Activated naive CD4-positive, alpha-beta T cell (primary cell): ENCODE measurements around the gene NPY4R.
"Not testable (repeated sequence)": the region's sequence is repeated elsewhere in the genome, so short reads cannot be mapped to it uniquely, and the experiment has no call there.

ENCODE experiments used
- DNase-seq, 4 experiments: peaks; one replicate each; lab custom pipeline; 2025; lab: John Stamatoyannopoulos, UW

Gene NPY4R

GRCh38 chr10:46455992-46456391, 9.8 kb downstream of the NPY4R start:
- DNase-seq = not testable (repeated sequence)

- not testable (repeated sequence) for DNase-seq
These were observed 14.4 kb downstream of the NPY4R start for GRCh38 chr10:46451365-46451764.

- not testable (repeated sequence) for DNase-seq
These were observed 14.9 kb downstream of the NPY4R start for GRCh38 chr10:46450829-46451228.

- not testable (repeated sequence) for DNase-seq
These were observed 18.3 kb downstream of the NPY4R start for GRCh38 chr10:46447439-46447838.

- not testable (repeated sequence) for DNase-seq
These were observed 20.2 kb downstream of the NPY4R start for GRCh38 chr10:46445389-46446122.

- not testable (repeated sequence) for DNase-seq
These were observed 22.3 kb downstream of the NPY4R start for GRCh38 chr10:46443422-46443821.

- DNase-seq = not testable (repeated sequence)
These were observed 23.0 kb downstream of the NPY4R start for GRCh38 chr10:46442706-46443275.

- DNase-seq = not testable (repeated sequence)
These were observed 23.9 kb downstream of the NPY4R start for GRCh38 chr10:46441837-46442278.

GRCh38 chr10:46440942-46441341, 24.8 kb downstream of the NPY4R start:
- DNase-seq = not testable (repeated sequence)

GRCh38 chr10:46423550-46423949, 42.2 kb downstream of the NPY4R start:
- DNase-seq = not testable (repeated sequence)

- not testable (repeated sequence) for DNase-seq
These were observed 46.0 kb downstream of the NPY4R start for GRCh38 chr10:46419570-46420379.

GRCh38 chr10:46418283-46418682, 47.5 kb downstream of the NPY4R start:
- not testable (repeated sequence) for DNase-seq

GRCh38 chr10:46415291-46415690, 50.5 kb downstream of the NPY4R start:
- not testable (repeated sequence) for DNase-seq

- not testable (repeated sequence) for DNase-seq
These were observed 53.1 kb downstream of the NPY4R start for GRCh38 chr10:46412665-46413064.

GRCh38 chr10:46411123-46411522, 54.6 kb downstream of the NPY4R start:
- not testable (repeated sequence) for DNase-seq
